ENCODE results near the gene AKT1S1.

AKT1S1 gene

GRCh38 chr19:49836176-49837008, 40.8 kb downstream of the AKT1S1 start:
- H3K27me3 ChIP-seq (ENCODE audit: insufficient read depth, insufficient read length) = no peaks in the 10 kb centered on the region
- peaks cover 4% of the 10 kb centered on the region for H3K4me1 ChIP-seq (ENCODE audit: insufficient read depth, insufficient read length)
- TF ChIP-seq SUZ12 (IDR thresholded peaks at IDR 0.05; ENCODE audit: extremely low read depth, insufficient read depth, insufficient read length) (no peak), ZNF274 (IDR thresholded peaks at IDR 0.05; ENCODE audit: low read depth, low read length) (no peak), YY1 (IDR thresholded peaks at IDR 0.05; ENCODE audit: insufficient read depth, insufficient read length) (no peak)
- H3K4me3 ChIP-seq (ENCODE audit: insufficient read length, low read depth) = no peak overlapping the region
- H3K9ac ChIP-seq (ENCODE audit: insufficient read length, low read depth) = no peak overlapping the region
- H3K9me3 ChIP-seq (ENCODE audit: insufficient read depth, low read length) = no peaks in the 10 kb centered on the region
- no peak for DNase-seq (ENCODE audit: low read depth, low spot score)
- peaks cover 87% of the 10 kb centered on the region for H3K36me3 ChIP-seq (ENCODE audit: insufficient read depth, insufficient read length, low read length)

GRCh38 chr19:49835562-49835961, 41.6 kb downstream of the AKT1S1 start:
- Histone ChIP-seq H3K4me3 (ENCODE audit: insufficient read length, low read depth) (no peak overlapping the region), H3K4me1 (ENCODE audit: insufficient read depth, insufficient read length) (peaks cover 4% of the 10 kb centered on the region), H3K9me3 (ENCODE audit: insufficient read depth, low read length) (no peaks in the 10 kb centered on the region), H3K9ac (ENCODE audit: insufficient read length, low read depth) (no peak overlapping the region), H3K27me3 (ENCODE audit: insufficient read depth, insufficient read length) (no peaks in the 10 kb centered on the region), H3K36me3 (ENCODE audit: insufficient read depth, insufficient read length, low read length) (peaks cover 89% of the 10 kb centered on the region)
- TF ChIP-seq SUZ12 (IDR thresholded peaks at IDR 0.05; ENCODE audit: extremely low read depth, insufficient read depth, insufficient read length) = no peak
- TF ChIP-seq ZNF274 (IDR thresholded peaks at IDR 0.05; ENCODE audit: low read depth, low read length) = no peak
- no peak for TF ChIP-seq YY1 (IDR thresholded peaks at IDR 0.05; ENCODE audit: insufficient read depth, insufficient read length)
- DNase-seq (ENCODE audit: low read depth, low spot score) = no peak

DNA sequence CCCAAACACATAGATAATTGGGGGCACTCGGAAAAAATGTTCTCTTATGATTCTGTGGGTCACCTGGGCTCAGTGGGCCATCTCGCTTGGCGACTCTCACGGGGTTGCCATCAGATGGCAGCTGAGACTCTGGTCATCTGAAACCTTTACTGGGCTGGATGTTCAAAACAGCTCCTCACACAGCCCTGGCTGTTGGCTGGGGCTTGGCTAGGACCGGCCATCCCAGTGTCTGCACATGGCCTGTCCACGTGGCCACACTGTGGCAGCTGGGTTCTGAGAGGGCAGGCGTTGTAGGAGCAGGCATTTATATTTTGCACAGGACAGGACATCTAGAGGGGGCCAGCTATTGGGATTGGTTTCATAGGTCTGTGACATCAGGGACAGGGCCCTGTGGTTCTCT, 43.6 kb downstream of the AKT1S1 start:
- DNase-seq (ENCODE audit: low read depth, low spot score) = no peak
- TF ChIP-seq YY1 (IDR thresholded peaks at IDR 0.05; ENCODE audit: insufficient read depth, insufficient read length) (no peak), ZNF274 (IDR thresholded peaks at IDR 0.05; ENCODE audit: low read depth, low read length) (no peak), SUZ12 (IDR thresholded peaks at IDR 0.05; ENCODE audit: extremely low read depth, insufficient read depth, insufficient read length) (no peak)
- H3K9me3 ChIP-seq (ENCODE audit: insufficient read depth, low read length) = no peaks in the 10 kb centered on the region
- no peak overlapping the region for H3K9ac ChIP-seq (ENCODE audit: insufficient read length, low read depth)
- H3K4me3 ChIP-seq (ENCODE audit: insufficient read length, low read depth) = no peak overlapping the region
- no peaks in the 10 kb centered on the region for H3K27me3 ChIP-seq (ENCODE audit: insufficient read depth, insufficient read length)
- peaks cover 87% of the 10 kb centered on the region for H3K36me3 ChIP-seq (ENCODE audit: insufficient read depth, insufficient read length, low read length)
- H3K4me1 ChIP-seq (ENCODE audit: insufficient read depth, insufficient read length) = peaks cover 4% of the 10 kb centered on the region

- peaks cover 4% of the 10 kb centered on the region for H3K4me1 ChIP-seq (ENCODE audit: insufficient read depth, insufficient read length)
- peaks cover 81% of the 10 kb centered on the region for H3K36me3 ChIP-seq (ENCODE audit: insufficient read depth, insufficient read length, low read length)
- H3K27me3 ChIP-seq (ENCODE audit: insufficient read depth, insufficient read length) = no peaks in the 10 kb centered on the region
- DNase-seq (ENCODE audit: low read depth, low spot score) = no peak
- no peak overlapping the region for H3K4me3 ChIP-seq (ENCODE audit: insufficient read length, low read depth)
- H3K9me3 ChIP-seq (ENCODE audit: insufficient read depth, low read length) = no peaks in the 10 kb centered on the region
- no peak overlapping the region for H3K9ac ChIP-seq (ENCODE audit: insufficient read length, low read depth)
- TF ChIP-seq YY1 (IDR thresholded peaks at IDR 0.05; ENCODE audit: insufficient read depth, insufficient read length) (no peak), SUZ12 (IDR thresholded peaks at IDR 0.05; ENCODE audit: extremely low read depth, insufficient read depth, insufficient read length) (no peak), ZNF274 (IDR thresholded peaks at IDR 0.05; ENCODE audit: low read depth, low read length) (no peak)
Measured at GRCh38 chr19:49832556-49832955, 44.6 kb downstream of the AKT1S1 start.

DNA sequence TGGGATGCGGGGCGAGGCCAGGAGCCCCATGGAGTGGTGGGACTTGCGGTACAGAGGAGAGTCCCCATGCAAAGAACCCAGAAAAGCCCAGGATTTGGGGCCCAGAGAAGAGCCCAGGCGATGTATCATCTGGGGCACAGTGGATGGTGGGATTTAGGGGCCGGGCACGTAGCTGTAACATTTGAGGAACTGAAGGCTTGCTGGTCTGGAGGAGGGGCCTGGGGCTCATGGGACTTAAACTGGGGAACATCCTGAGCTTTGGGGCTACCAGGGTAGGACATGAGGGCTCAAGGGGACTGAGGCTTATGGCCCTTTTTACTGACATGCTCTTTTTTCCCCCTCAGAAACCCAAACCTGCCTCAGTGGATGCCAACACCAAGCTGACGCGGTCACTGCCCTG, 45.6 kb downstream of the AKT1S1 start:
- no peak for DNase-seq (ENCODE audit: low read depth, low spot score)
- no peak overlapping the region for H3K4me3 ChIP-seq (ENCODE audit: insufficient read length, low read depth)
- H3K9me3 ChIP-seq (ENCODE audit: insufficient read depth, low read length) = no peaks in the 10 kb centered on the region
- H3K27me3 ChIP-seq (ENCODE audit: insufficient read depth, insufficient read length) = no peaks in the 10 kb centered on the region
- H3K36me3 ChIP-seq (ENCODE audit: insufficient read depth, insufficient read length, low read length) = peaks cover 81% of the 10 kb centered on the region
- no peaks in the 10 kb centered on the region for H3K4me1 ChIP-seq (ENCODE audit: insufficient read depth, insufficient read length)
- TF ChIP-seq ZNF274 (IDR thresholded peaks at IDR 0.05; ENCODE audit: low read depth, low read length) = no peak
- TF ChIP-seq YY1 (IDR thresholded peaks at IDR 0.05; ENCODE audit: insufficient read depth, insufficient read length) = no peak
- TF ChIP-seq SUZ12 (IDR thresholded peaks at IDR 0.05; ENCODE audit: extremely low read depth, insufficient read depth, insufficient read length) = no peak
- H3K9ac ChIP-seq (ENCODE audit: insufficient read length, low read depth) = no peak overlapping the region

DNA sequence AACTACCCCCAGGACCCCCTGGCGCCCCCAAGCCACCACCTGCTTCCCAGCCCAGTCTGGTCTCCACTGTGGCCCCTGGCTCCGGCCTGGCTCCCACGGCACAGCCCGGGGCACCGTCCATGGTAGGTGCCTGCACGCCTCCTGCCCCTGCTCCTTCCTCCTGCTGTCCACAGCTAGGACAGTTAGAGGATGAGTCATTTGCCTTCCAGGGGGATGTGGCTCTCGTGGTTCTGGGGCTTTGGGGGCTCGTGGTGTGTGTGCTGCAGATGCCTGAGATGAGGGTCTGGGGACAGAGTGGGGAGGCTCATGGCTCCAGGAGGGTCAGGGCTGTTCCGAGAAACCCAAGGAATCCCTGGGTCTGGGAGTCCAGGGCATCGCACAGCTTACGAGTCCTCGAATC, 46.4 kb downstream of the AKT1S1 start:
- Histone ChIP-seq H3K4me1 (ENCODE audit: insufficient read depth, insufficient read length) (no peaks in the 10 kb centered on the region), H3K36me3 (ENCODE audit: insufficient read depth, insufficient read length, low read length) (peaks cover 72% of the 10 kb centered on the region), H3K9ac (ENCODE audit: insufficient read length, low read depth) (no peak overlapping the region), H3K9me3 (ENCODE audit: insufficient read depth, low read length) (no peaks in the 10 kb centered on the region), H3K27me3 (ENCODE audit: insufficient read depth, insufficient read length) (no peaks in the 10 kb centered on the region), H3K4me3 (ENCODE audit: insufficient read length, low read depth) (no peak overlapping the region)
- no peak for TF ChIP-seq SUZ12 (IDR thresholded peaks at IDR 0.05; ENCODE audit: extremely low read depth, insufficient read depth, insufficient read length)
- TF ChIP-seq ZNF274 (IDR thresholded peaks at IDR 0.05; ENCODE audit: low read depth, low read length) = no peak
- TF ChIP-seq YY1 (IDR thresholded peaks at IDR 0.05; ENCODE audit: insufficient read depth, insufficient read length) = no peak
- no peak for DNase-seq (ENCODE audit: low read depth, low spot score)

DNA sequence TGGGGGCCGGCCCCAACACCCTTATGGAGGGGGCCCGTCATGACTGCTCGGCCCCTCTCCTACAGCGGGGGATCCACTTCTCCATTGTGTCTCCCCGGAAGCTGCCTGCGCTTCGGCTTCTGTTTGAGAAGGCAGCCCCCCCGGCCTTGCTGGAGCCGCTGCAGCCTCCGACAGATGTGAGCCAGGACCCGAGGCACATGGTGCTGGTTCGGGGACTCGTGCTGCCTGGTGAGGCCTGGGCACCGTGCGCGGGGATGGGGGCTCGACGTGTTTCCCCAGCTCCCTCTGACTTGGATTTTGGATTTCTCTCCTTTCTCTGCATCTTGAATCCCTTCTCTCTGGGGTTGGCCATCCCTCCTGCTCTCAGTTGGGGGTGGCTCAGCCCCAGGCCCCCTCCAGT, 47.4 kb downstream of the AKT1S1 start:
- peaks cover 63% of the 10 kb centered on the region for H3K36me3 ChIP-seq (ENCODE audit: insufficient read depth, insufficient read length, low read length)

More for the DNA sequence above, 47.4 kb downstream of the AKT1S1 start:
- TF ChIP-seq YY1 (IDR thresholded peaks at IDR 0.05; ENCODE audit: insufficient read depth, insufficient read length) = no peak
- TF ChIP-seq ZNF274 (IDR thresholded peaks at IDR 0.05; ENCODE audit: low read depth, low read length) = no peak
- TF ChIP-seq SUZ12 (IDR thresholded peaks at IDR 0.05; ENCODE audit: extremely low read depth, insufficient read depth, insufficient read length) = no peak
- H3K4me1 ChIP-seq (ENCODE audit: insufficient read depth, insufficient read length) = no peaks in the 10 kb centered on the region
- no peaks in the 10 kb centered on the region for H3K9me3 ChIP-seq (ENCODE audit: insufficient read depth, low read length)
- no peaks in the 10 kb centered on the region for H3K27me3 ChIP-seq (ENCODE audit: insufficient read depth, insufficient read length)
- no peak overlapping the region for H3K4me3 ChIP-seq (ENCODE audit: insufficient read length, low read depth)
- no peak overlapping the region for H3K9ac ChIP-seq (ENCODE audit: insufficient read length, low read depth)
- no peak for DNase-seq (ENCODE audit: low read depth, low spot score)
